PC-9 (cell line): ENCODE results near the gene CMTM2. TPM values are rescaled to one million over a fixed set of nuclear protein-coding genes. Genes with fewer than 3 reads are reported as not detected.

Experiments
- BruUV-seq: library from RNA; stranded (reverse); fragments of 400-500 nt; replicated peaks from 2 replicates; lab custom pipeline; 2021; lab: Mats Ljungman, UMichigan
- CTCF ChIA-PET: fragments of 300-600 bp; sonication (Branson Sonifier 250); formaldehyde crosslinking; loops from one replicate; lab custom pipeline; 2022; ENCODE audit warnings: antibody characterized with exemption; lab: Charles Lee
- POLR2A ChIA-PET: fragments of 300-600 bp; sonication (Branson Sonifier 250); formaldehyde crosslinking; loops from one replicate; lab custom pipeline; 2022; ENCODE audit warnings: antibody characterized with exemption; ENCODE audit not compliant: unreplicated experiment; lab: Charles Lee
- DNase-seq, 2 experiments: peaks; one replicate each; pipeline versions ENCODE4 v3.0.0 to v3.0.0-alpha.2; 2015 to 2022; ENCODE audit warnings: mixed read lengths in 1 of 2
- H2AFZ ChIP-seq: fragments of 200-600 bp; sonication (generic); 2 replicates; pipeline ENCODE4 v1.8.1; 2017; ENCODE audit warnings: antibody characterized with exemption
- H3F3A ChIP-seq: fragments of 200-600 bp; sonication (generic); 2 replicates; pipeline ENCODE4 v1.8.1; 2017; ENCODE audit warnings: antibody characterized with exemption, mild to moderate bottlenecking, low read depth; ENCODE audit not compliant: insufficient read depth
- H3K27ac ChIP-seq: fragments of 200-600 bp; sonication (generic); 2 replicates; pipeline ENCODE4 v1.6.1; 2016; ENCODE audit warnings: mixed run types
- H3K27me3 ChIP-seq: fragments of 200-600 bp; sonication (generic); 2 replicates; pipeline ENCODE4 v1.6.1; 2016; ENCODE audit warnings: low read depth, mixed run types; ENCODE audit not compliant: insufficient read depth
- H3K36me3 ChIP-seq: fragments of 200-600 bp; sonication (generic); 2 replicates; pipeline ENCODE4 v1.6.1; 2016; ENCODE audit warnings: low read depth, mixed run types
- H3K4me1 ChIP-seq: fragments of 200-600 bp; sonication (generic); replicated peaks from 2 replicates; pipeline ENCODE4 v1.6.1; 2016; ENCODE audit warnings: mixed run types; ENCODE audit not compliant: insufficient read depth
- H3K4me2 ChIP-seq: fragments of 200-600 bp; sonication (generic); 2 replicates; pipeline ENCODE4 v1.6.1; 2017; ENCODE audit warnings: mixed run types
- H3K4me3 ChIP-seq: fragments of 200-600 bp; sonication (generic); 2 replicates; pipeline ENCODE4 v1.6.1; 2016; ENCODE audit warnings: mixed run types
- H3K79me2 ChIP-seq: fragments of 200-600 bp; sonication (generic); 2 replicates; pipeline ENCODE4 v1.6.1; 2017; ENCODE audit warnings: low read depth, mixed run types
- H3K9me2 ChIP-seq: fragments of 200-600 bp; sonication (generic); 2 replicates; pipeline ENCODE4 v1.8.1; 2017; ENCODE audit warnings: mild to moderate bottlenecking; ENCODE audit not compliant: insufficient read depth
- H3K9me3 ChIP-seq: fragments of 200-600 bp; sonication (generic); 2 replicates; pipeline ENCODE4 v1.8.1; 2016; ENCODE audit warnings: low read depth; ENCODE audit not compliant: insufficient read depth
- H4K20me1 ChIP-seq: fragments of 200-600 bp; sonication (generic); 2 replicates; pipeline ENCODE4 v1.8.1; 2017; ENCODE audit not compliant: insufficient read depth
- CTCF ChIP-seq: fragments of 200-600 bp; sonication (generic); conservative IDR thresholded peaks from 2 replicates; pipeline ENCODE4 v1.6.1; 2017; ENCODE audit warnings: mixed run types, antibody characterized with exemption, mild to moderate bottlenecking, moderate library complexity
- EZH2 ChIP-seq: fragments of 200-600 bp; sonication (generic); IDR thresholded peaks from 2 replicates; pipeline ENCODE4 v1.8.0; 2017; ENCODE audit warnings: antibody characterized with exemption, low read depth
- intact Hi-C: fragments of 100-400 bp; cut with micrococcal nuclease; formaldehyde crosslinking; loops from one replicate; pipeline ENCODE4 v1.10.0; 2022; ENCODE audit not compliant: unreplicated experiment
- total RNA-seq: library from RNA; stranded (reverse); gene quantifications from 2 replicates; pipeline ENCODE4 v1.2.3, GENCODE V29; 2021

The CMTM2 gene
- total RNA-seq, 1 experiment from 2014 or later, result not detected

GRCh38 chr16:66635406-66635805 lies 56.1 kb downstream of the CMTM2 start:
- ChIA-PET POLR2A (no interaction called here), CTCF (no interaction called here)
- no peaks in the 10 kb centered on the region for H3K4me1 ChIP-seq
- H3F3A ChIP-seq, result no peaks in the 10 kb centered on the region
- no peak for DNase-seq
- H4K20me1 ChIP-seq, result no peaks in the 10 kb centered on the region
- H3K36me3 ChIP-seq, result no peaks in the 10 kb centered on the region
- H3K9me3 ChIP-seq, result no peaks in the 10 kb centered on the region
- BruUV-seq, result no TSS peak
- H3K27ac ChIP-seq, result no peak overlapping the region
- no peak for TF ChIP-seq CTCF
- no peak for TF ChIP-seq EZH2
- no peak overlapping the region for H3K4me3 ChIP-seq
- H2AFZ ChIP-seq, result no peak overlapping the region
- peaks cover 5% of the 10 kb centered on the region; the same call in 1 of the 2 replicates for H3K79me2 ChIP-seq
- H3K9me2 ChIP-seq, result no peaks in the 10 kb centered on the region
- intact Hi-C loops, result no loop called here
- H3K4me2 ChIP-seq, result no peak overlapping the region
- H3K27me3 ChIP-seq, result no peaks in the 10 kb centered on the region

- CTCF ChIA-PET, result no interaction called here
Observed at GRCh38 chr16:66636199-66636598, 56.9 kb downstream of the CMTM2 start.

GRCh38 chr16:66637806-66638205 lies 58.5 kb downstream of the CMTM2 start:
- H3K79me2 ChIP-seq, result peaks cover 12% of the 10 kb centered on the region; the same call in 1 of the 2 replicates
- no peak for TF ChIP-seq CTCF
- no peak for TF ChIP-seq EZH2
- H3F3A ChIP-seq, result 0 out of 2 replicates have a peak, but pooled peaks cover 7% of the 10 kb centered on the region
- H3K27me3 ChIP-seq, result no peaks in the 10 kb centered on the region
- no peaks in the 10 kb centered on the region for H4K20me1 ChIP-seq
- H3K4me2 ChIP-seq, result no peak overlapping the region
- no peaks in the 10 kb centered on the region for H3K36me3 ChIP-seq
- no peak overlapping the region for H3K4me3 ChIP-seq
- intact Hi-C loops, result no loop called here
- H3K9me3 ChIP-seq, result no peaks in the 10 kb centered on the region
- H3K9me2 ChIP-seq, result no peaks in the 10 kb centered on the region
- no peak overlapping the region for H2AFZ ChIP-seq
- no peaks in the 10 kb centered on the region for H3K4me1 ChIP-seq
- no peak overlapping the region for H3K27ac ChIP-seq
- POLR2A ChIA-PET, result interaction anchor here (0.6 kb wide), 1 partner anchor 19 kb away, joined by 4 read pairs; no protein-coding TSS in a partner anchor
- CTCF ChIA-PET, result interaction anchor here (2.4 kb wide), 1 partner anchor 19 kb away, joined by 8 read pairs; no protein-coding TSS in a partner anchor
- no peak for DNase-seq
- BruUV-seq, result no TSS peak

More at GRCh38 chr16:66636199-66636598, 56.9 kb downstream of the CMTM2 start:
- H3K9me2 ChIP-seq, result no peaks in the 10 kb centered on the region
- no peaks in the 10 kb centered on the region for H3K36me3 ChIP-seq
- H3K27me3 ChIP-seq, result no peaks in the 10 kb centered on the region
- no peak overlapping the region for H3K4me3 ChIP-seq
- no peak overlapping the region for H2AFZ ChIP-seq
- DNase-seq, result no peak
- H3K4me2 ChIP-seq, result no peak overlapping the region
- H3F3A ChIP-seq, result no peaks in the 10 kb centered on the region
- H3K4me1 ChIP-seq, result no peaks in the 10 kb centered on the region
- TF ChIP-seq EZH2, result no peak
- TF ChIP-seq CTCF, result no peak
- no peaks in the 10 kb centered on the region for H3K9me3 ChIP-seq
- H3K27ac ChIP-seq, result no peak overlapping the region
- POLR2A ChIA-PET, result no interaction called here
- intact Hi-C loops, result no loop called here
- no peaks in the 10 kb centered on the region for H4K20me1 ChIP-seq
- H3K79me2 ChIP-seq, result peaks cover 7% of the 10 kb centered on the region; the same call in 1 of the 2 replicates
- no TSS peak for BruUV-seq

Other genes starting within 250 kb of the CMTM2 start
- 2.4 and 3.6 TPM in 2 replicates for gene CDH5, start 212.8 kb upstream of the CMTM2 start, total RNA-seq
- gene BEAN1, start 152.2 kb upstream of the CMTM2 start, total RNA-seq, result 0.37 and 0.48 TPM in 2 replicates
- 20.1 and 20.9 TPM in 2 replicates for gene TK2, start 29.3 kb upstream of the CMTM2 start, total RNA-seq
- gene CKLF, start 26.9 kb upstream of the CMTM2 start, total RNA-seq, result 77.1 and 86.4 TPM in 2 replicates
- 6.1 and 9.4 TPM in 2 replicates for gene CMTM1, start 13.0 kb upstream of the CMTM2 start, total RNA-seq
- 32.0 and 33.1 TPM in 2 replicates for gene CMTM3, start 25.2 kb downstream of the CMTM2 start, total RNA-seq
- 81.3 and 105 TPM in 2 replicates for gene CMTM4, start 117.3 kb downstream of the CMTM2 start, total RNA-seq
- gene DYNC1LI2, start 172.1 kb downstream of the CMTM2 start, total RNA-seq, result 92.7 and 109 TPM in 2 replicates
- gene TERB1, start 222.1 kb downstream of the CMTM2 start, total RNA-seq, result 0.75 TPM in 1 of 2 replicates, not detected in the other